Measurements from ENCODE around the gene RAB3B. TPM values are rescaled to one million over a fixed set of nuclear protein-coding genes. Genes with fewer than 3 reads are reported as not detected.

RAB3B gene
- total RNA-seq, 1 donor from 2014 or later: 86.2 TPM

DNA sequence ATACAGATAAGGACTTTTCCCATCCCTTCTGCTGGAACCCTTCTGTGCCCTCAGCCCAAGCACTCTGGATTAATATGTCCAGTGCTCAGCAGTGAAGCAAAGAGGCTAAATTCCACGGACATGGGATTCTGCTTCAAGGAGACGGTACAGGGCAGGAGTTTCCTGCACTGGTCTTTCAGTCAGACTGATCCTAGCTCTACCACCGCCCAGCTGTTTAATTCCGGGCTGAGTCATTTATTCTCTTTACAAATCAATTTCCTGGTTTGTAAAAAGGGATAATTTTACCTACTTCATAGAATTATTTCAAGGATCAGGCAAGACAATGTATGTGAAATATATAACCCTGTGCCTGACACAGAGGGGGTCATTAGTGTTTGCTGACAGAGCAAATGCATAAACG lies 70.4 kb downstream of the RAB3B start:
- Mint-ChIP-seq H3K27ac (no peak overlapping the region), H3K4me3 (ENCODE audit: low read depth) (no peak overlapping the region), H3K36me3 (ENCODE audit: insufficient read depth) (peaks cover 11% of the 10 kb centered on the region), H3K4me1 (ENCODE audit: low read depth) (peaks cover 12% of the 10 kb centered on the region), H3K9me3 (ENCODE audit: low read depth) (no peaks in the 10 kb centered on the region), H3K27me3 (no peaks in the 10 kb centered on the region)
- TF ChIP-seq, protein P1, sequence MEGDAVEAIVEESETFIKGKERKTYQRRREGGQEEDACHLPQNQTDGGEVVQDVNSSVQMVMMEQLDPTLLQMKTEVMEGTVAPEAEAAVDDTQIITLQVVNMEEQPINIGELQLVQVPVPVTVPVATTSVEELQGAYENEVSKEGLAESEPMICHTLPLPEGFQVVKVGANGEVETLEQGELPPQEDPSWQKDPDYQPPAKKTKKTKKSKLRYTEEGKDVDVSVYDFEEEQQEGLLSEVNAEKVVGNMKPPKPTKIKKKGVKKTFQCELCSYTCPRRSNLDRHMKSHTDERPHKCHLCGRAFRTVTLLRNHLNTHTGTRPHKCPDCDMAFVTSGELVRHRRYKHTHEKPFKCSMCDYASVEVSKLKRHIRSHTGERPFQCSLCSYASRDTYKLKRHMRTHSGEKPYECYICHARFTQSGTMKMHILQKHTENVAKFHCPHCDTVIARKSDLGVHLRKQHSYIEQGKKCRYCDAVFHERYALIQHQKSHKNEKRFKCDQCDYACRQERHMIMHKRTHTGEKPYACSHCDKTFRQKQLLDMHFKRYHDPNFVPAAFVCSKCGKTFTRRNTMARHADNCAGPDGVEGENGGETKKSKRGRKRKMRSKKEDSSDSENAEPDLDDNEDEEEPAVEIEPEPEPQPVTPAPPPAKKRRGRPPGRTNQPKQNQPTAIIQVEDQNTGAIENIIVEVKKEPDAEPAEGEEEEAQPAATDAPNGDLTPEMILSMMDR (IDR thresholded peaks at IDR 0.05; ENCODE audit: unreplicated experiment): no peak
- no peak for DNase-seq (ENCODE audit: low spot score, unreplicated experiment)

DNA sequence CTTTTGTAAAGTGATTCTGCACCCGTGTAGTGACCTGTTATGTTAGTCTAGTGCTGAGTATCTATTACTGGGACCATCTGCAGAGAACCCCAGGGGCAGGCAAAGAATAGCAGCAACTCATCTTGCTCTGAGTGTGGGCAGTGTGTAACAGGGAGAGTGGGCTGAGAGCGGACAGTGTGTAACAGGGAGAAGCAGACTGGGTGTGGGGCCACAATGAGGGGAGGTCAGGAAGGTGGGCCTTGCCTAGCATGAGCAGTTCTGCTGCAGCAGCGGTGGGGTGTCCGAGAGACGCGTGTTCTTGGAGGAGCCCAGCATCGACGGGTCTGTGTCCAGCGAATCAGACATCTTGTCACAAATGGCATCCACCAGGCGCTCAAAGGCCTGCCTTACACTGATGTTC lies 70.8 kb downstream of the RAB3B start:
- TF ChIP-seq, protein P1 (IDR thresholded peaks at IDR 0.05; ENCODE audit: unreplicated experiment): no peak
- Mint-ChIP-seq H3K4me1 (ENCODE audit: low read depth) (peaks cover 15% of the 10 kb centered on the region), H3K27ac (no peak overlapping the region), H3K9me3 (ENCODE audit: low read depth) (no peaks in the 10 kb centered on the region), H3K4me3 (ENCODE audit: low read depth) (no peak overlapping the region), H3K27me3 (no peaks in the 10 kb centered on the region), H3K36me3 (ENCODE audit: insufficient read depth) (peaks cover 13% of the 10 kb centered on the region)
- DNase-seq (ENCODE audit: low spot score, unreplicated experiment): no peak

DNA sequence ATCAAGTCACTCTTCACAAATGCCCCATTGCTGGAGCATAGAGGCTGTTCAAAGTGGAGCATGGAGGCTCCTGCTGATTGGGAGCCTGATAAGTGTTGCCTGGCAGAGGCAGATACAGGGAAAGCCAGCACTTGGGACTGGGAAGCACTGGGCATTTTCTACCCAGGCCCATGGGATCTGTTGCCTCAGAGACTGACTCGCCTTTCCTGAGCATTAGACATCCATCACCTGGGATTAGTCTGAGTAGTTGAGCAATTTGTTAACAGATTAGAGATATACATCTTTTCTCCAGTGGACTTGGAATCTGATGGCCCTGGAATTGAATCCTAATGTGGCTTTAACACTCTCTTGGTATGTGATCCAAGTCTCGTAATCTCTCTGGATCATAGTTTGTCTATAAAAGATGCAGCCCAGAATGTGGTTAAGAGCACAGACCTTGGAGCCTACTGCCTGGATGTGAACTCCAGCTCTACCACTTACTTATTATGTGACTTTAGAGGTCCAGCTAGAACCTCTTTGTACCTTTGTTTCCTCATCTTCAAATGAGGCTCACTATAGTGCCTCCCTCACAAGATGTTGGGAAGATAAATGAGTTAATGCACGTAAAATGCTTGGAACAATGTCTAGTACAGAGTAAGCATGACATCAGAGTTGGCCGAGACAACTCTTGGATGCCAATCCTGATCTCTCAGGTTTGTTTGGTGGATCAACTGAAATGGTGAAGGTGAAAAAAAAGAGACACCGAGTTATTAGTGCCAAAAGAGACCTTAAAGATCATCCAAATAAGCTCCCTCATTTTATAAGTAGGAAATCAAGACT lies 73.7 kb downstream of the RAB3B start:
- Mint-ChIP-seq H3K36me3 (ENCODE audit: insufficient read depth) (peaks cover 18% of the 10 kb centered on the region), H3K27ac (no peak overlapping the region), H3K9me3 (ENCODE audit: low read depth) (no peaks in the 10 kb centered on the region), H3K4me3 (ENCODE audit: low read depth) (no peak overlapping the region), H3K4me1 (ENCODE audit: low read depth) (peaks cover 13% of the 10 kb centered on the region), H3K27me3 (no peaks in the 10 kb centered on the region)
- TF ChIP-seq, protein P1 (IDR thresholded peaks at IDR 0.05; ENCODE audit: unreplicated experiment): no peak
- no peak for DNase-seq (ENCODE audit: low spot score, unreplicated experiment)

- no peak overlapping the region for H3K4me3 Mint-ChIP-seq (ENCODE audit: low read depth)
- peaks cover 20% of the 10 kb centered on the region for H3K36me3 Mint-ChIP-seq (ENCODE audit: insufficient read depth)
- DNase-seq (ENCODE audit: low spot score, unreplicated experiment): no peak
- H3K4me1 Mint-ChIP-seq (ENCODE audit: low read depth): peaks cover 10% of the 10 kb centered on the region
- no peaks in the 10 kb centered on the region for H3K27me3 Mint-ChIP-seq
- no peaks in the 10 kb centered on the region for H3K9me3 Mint-ChIP-seq (ENCODE audit: low read depth)
- no peak overlapping the region for H3K27ac Mint-ChIP-seq
- TF ChIP-seq, protein P1 (IDR thresholded peaks at IDR 0.05; ENCODE audit: unreplicated experiment): no peak
These were observed 74.5 kb downstream of the RAB3B start for GRCh38 chr1:51915951-51916350.

GRCh38 chr1:51912881-51913280 lies 77.6 kb downstream of the RAB3B start:
- Mint-ChIP-seq H3K4me3 (ENCODE audit: low read depth) (no peak overlapping the region), H3K36me3 (ENCODE audit: insufficient read depth) (peaks cover 16% of the 10 kb centered on the region), H3K27me3 (no peaks in the 10 kb centered on the region), H3K27ac (no peak overlapping the region), H3K9me3 (ENCODE audit: low read depth) (no peaks in the 10 kb centered on the region), H3K4me1 (ENCODE audit: low read depth) (peaks cover 5% of the 10 kb centered on the region)
- TF ChIP-seq, protein P1 (IDR thresholded peaks at IDR 0.05; ENCODE audit: unreplicated experiment): no peak
- no peak for DNase-seq (ENCODE audit: low spot score, unreplicated experiment)

Data from progenitor cell of endocrine pancreas (in vitro differentiated cells).